ENCODE results near the gene CHRD.

The CHRD gene

DNA sequence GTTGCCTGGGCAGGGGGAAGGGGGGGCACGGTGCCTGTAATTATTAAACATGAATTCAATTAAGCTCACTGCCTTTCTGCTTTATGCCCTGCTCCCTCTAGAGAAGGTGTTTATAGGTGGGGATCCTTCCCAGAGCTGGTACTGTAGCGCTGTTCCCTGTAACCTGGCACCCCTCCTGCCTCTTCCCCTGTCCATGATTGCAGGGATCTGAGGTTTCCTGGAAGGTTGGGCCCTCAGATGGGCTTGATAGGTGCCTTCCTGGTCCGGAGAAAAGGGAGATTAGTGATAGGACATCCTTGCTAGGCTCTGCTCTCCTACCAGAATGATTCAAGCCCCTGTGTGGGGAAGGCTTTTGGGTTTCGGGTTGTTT lies 44.6 kb upstream of the CHRD start:
- TF ChIP-seq, protein P1, sequence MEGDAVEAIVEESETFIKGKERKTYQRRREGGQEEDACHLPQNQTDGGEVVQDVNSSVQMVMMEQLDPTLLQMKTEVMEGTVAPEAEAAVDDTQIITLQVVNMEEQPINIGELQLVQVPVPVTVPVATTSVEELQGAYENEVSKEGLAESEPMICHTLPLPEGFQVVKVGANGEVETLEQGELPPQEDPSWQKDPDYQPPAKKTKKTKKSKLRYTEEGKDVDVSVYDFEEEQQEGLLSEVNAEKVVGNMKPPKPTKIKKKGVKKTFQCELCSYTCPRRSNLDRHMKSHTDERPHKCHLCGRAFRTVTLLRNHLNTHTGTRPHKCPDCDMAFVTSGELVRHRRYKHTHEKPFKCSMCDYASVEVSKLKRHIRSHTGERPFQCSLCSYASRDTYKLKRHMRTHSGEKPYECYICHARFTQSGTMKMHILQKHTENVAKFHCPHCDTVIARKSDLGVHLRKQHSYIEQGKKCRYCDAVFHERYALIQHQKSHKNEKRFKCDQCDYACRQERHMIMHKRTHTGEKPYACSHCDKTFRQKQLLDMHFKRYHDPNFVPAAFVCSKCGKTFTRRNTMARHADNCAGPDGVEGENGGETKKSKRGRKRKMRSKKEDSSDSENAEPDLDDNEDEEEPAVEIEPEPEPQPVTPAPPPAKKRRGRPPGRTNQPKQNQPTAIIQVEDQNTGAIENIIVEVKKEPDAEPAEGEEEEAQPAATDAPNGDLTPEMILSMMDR (IDR thresholded peaks at IDR 0.05; ENCODE audit: low read depth, low read length, missing control alignments) = no peak
- in situ Hi-C loops (cut with HindIII; ENCODE audit: low pct_ligation_motif_present, low sequenced_read_pairs) = no loop called here
- H3K36me3 ChIP-seq (replicated peaks) = peaks cover 51% of the 10 kb centered on the region

DNA sequence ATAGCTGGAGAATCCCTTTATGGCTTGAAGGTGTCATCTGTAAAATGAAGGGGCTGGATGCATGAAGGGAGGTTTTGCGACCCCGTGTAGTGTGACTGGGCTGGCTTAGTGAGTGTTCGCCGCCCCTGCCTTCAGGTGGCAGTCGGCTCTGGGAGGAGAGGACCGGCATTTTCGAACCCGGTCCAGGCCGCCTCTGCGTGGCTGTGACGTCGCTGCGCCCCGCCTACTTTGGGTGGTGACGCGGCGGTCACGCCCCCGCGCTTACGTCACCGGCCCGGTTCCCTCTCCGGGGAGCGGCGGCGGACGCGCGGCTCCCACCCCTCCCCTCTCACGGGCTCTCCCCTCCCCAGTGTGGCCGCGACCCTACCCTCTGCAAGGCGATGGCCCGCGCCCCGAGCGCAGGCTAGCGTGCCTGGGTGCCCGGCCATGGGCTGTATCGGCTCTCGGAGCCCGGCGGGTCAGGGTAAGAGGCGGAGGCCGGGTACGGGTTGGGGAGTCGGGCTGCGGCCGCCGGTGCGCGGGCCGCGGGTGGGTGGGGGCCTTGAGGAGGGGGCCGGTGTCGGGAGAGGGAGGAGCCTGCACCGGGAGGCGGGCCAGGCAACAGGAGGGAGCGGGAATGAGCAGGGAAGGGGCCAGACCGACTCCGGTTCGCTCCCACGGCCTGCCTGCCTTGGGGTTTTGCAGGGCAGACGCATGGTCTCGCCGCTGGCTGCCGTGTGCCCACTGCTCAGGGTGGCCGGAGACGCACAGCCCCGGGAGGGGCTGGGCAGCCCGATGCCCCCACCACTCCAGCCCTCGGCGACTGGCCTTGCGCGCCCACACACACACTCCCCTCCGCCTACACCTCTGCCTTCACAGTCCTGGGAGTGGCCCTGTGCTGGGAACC lies 44.0 kb upstream of the CHRD start:
- TF ChIP-seq, protein P1 (IDR thresholded peaks at IDR 0.05; ENCODE audit: low read depth, low read length, missing control alignments) = no peak

More for the DNA sequence above, 44.6 kb upstream of the CHRD start:
- Histone ChIP-seq H3K27me3 (replicated peaks) (no peaks in the 10 kb centered on the region), H3K27ac (peak overlapping the region; percentile 83), H3K4me3 (ENCODE audit: low read depth, low read length) (peak overlapping the region; percentile 68)
- DNase-seq = no peak

DNA sequence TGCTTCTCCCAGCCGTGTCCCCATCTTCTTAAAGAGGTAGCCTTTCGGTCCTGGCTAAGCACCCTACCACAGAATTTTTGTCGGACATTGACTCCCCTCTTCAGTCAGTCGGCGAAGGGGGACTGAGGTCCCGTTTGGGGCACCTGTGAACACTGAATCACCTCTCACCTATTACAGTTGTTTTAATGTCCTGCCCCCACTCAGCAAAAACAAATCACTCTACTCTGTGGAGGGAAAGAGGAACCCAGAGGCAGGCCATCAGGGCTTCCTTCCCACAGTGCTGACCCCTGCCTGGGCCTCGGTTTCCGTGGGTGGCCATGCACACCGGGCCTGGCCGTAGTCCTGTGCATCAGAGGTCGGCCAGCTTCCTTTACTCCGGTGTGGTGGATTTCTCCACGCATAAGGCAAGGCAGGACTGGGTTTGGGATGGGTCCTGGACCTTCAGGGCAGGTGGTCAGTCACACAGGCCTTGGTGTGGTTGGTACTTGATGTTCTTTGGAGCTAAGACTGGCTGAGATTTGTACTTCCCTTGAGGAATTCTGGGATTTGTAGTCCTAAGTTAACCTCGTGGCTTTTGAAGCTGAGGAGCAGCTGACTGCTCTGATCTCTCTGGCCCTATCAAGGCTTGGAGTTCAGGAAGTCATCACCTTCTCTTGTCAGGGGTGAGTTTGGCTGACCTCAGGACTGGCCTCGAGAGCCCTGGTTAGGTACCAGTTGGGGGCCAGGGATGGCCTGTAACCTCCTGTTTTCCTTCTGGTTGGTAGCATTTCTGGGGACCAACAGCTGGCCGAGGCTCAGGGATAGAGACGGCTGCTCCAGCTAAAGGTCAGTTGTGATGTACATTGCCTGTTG lies 43.1 kb upstream of the CHRD start:
- Histone ChIP-seq H3K27me3 (replicated peaks) (no peaks in the 10 kb centered on the region), H3K36me3 (replicated peaks) (peaks cover 36% of the 10 kb centered on the region), H3K27ac (peak overlapping the region; percentile 83), H3K4me3 (ENCODE audit: low read depth, low read length) (peak overlapping the region; percentile 68)
- DNase-seq = no peak
- in situ Hi-C loops (cut with HindIII; ENCODE audit: low pct_ligation_motif_present, low sequenced_read_pairs) = no loop called here
- TF ChIP-seq, protein P1 (IDR thresholded peaks at IDR 0.05; ENCODE audit: low read depth, low read length, missing control alignments) = no peak

More for the DNA sequence above, 44.0 kb upstream of the CHRD start:
- Histone ChIP-seq H3K27ac (peak overlapping the region; percentile 83), H3K36me3 (replicated peaks) (peaks cover 45% of the 10 kb centered on the region), H3K27me3 (replicated peaks) (no peaks in the 10 kb centered on the region), H3K4me3 (ENCODE audit: low read depth, low read length) (peak overlapping the region; percentile 68)
- DNase-seq = peak; percentile 68
- in situ Hi-C loops (cut with HindIII; ENCODE audit: low pct_ligation_motif_present, low sequenced_read_pairs) = no loop called here

DNA sequence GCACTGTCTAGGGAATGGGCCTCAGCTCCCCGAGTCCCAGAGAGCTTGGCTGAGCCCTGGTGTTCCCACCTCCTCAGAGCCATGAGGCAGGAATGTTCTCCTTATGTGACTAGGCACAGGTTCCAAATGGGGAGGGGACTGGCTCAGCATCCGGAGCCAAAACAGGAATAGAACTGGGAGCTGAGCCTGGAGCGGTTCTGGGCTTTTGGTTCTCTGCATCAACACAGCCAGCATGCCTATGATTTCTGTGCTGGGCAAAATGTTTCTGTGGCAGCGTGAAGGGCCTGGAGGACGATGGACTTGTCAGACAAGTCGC lies 42.5 kb upstream of the CHRD start, which contains the start of gene FAM131A:
Gene FAM131A (plus strand): TSS at position 202 of the 316 bp plus-strand sequence. CDS start 31 bp downstream, at position 233.
- H3K36me3 ChIP-seq (replicated peaks) = peaks cover 31% of the 10 kb centered on the region
- in situ Hi-C loops (cut with HindIII; ENCODE audit: low pct_ligation_motif_present, low sequenced_read_pairs) = no loop called here
- TF ChIP-seq, protein P1 (IDR thresholded peaks at IDR 0.05; ENCODE audit: low read depth, low read length, missing control alignments) = no peak
- peak within 1 kb of the TSS; percentile 68 for H3K4me3 ChIP-seq (ENCODE audit: low read depth, low read length)
- H3K27ac ChIP-seq = peak within 1 kb of the TSS; percentile 83
- no peak for DNase-seq
- no peaks in the 10 kb centered on the region for H3K27me3 ChIP-seq (replicated peaks)

DNA sequence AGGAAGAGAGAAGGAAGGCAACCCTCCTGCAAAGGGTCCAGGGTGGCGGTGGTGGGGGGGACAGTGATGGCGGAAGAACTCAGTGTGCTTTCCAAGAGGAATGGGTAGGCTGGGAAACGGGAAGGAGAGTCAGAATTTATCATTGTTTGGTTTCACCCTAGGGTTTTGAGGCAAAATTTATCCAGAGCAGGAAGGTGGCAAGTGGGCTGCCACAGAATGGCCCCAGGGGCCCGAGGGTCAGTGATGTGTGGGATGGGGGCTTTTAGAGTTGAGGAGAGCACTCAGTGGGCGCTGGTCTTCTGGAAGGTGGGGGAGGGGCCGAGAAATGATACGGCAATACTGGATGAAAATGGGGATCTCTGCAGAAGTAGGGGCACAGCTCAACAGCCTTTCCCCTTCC lies 41.9 kb upstream of the CHRD start:
- peaks cover 26% of the 10 kb centered on the region for H3K36me3 ChIP-seq (replicated peaks)

More for the DNA sequence above, 41.9 kb upstream of the CHRD start:
- DNase-seq = no peak
- TF ChIP-seq, protein P1 (IDR thresholded peaks at IDR 0.05; ENCODE audit: low read depth, low read length, missing control alignments) = no peak
- H3K27me3 ChIP-seq (replicated peaks) = no peaks in the 10 kb centered on the region
- peak overlapping the region; percentile 34 for H3K4me3 ChIP-seq (ENCODE audit: low read depth, low read length)
- in situ Hi-C loops (cut with HindIII; ENCODE audit: low pct_ligation_motif_present, low sequenced_read_pairs) = no loop called here
- no peak overlapping the region for H3K27ac ChIP-seq
